GM23338 (cell line): Measurements from ENCODE around the gene ITGB6. TPM values are rescaled to one million over a fixed set of nuclear protein-coding genes. Genes with fewer than 3 reads are reported as not detected.

Experiments used
- ATAC-seq: fragments of 200-7000 bp; cut with Tn5 transposase; 3 replicates; pipeline ENCODE4 v1.9.1; 2020
- DNase-seq: peaks from one replicate; pipeline ENCODE4 v3.0.0-alpha.2; 2015; ENCODE audit warnings: low spot score
- H2AFZ ChIP-seq: fragments of 200-600 bp; sonication (generic); 2 replicates; pipeline ENCODE4 v1.8.0; 2016; ENCODE audit warnings: antibody characterized with exemption, mild to moderate bottlenecking, moderate library complexity
- H3F3A ChIP-seq: fragments of 200-600 bp; sonication (generic); replicated peaks from 2 replicates; pipeline ENCODE4 v1.8.0; 2017; ENCODE audit warnings: antibody characterized with exemption, mixed run types, low read depth
- H3K27ac ChIP-seq: fragments of 200-600 bp; sonication (generic); 2 replicates; pipeline ENCODE4 v1.6.1; 2016; ENCODE audit warnings: low read depth
- H3K27me3 ChIP-seq: fragments of 200-600 bp; sonication (generic); 2 replicates; pipeline ENCODE4 v1.8.0; 2016; ENCODE audit warnings: mild to moderate bottlenecking, mixed run types, moderate library complexity; ENCODE audit not compliant: insufficient read depth
- H3K36me3 ChIP-seq: fragments of 200-600 bp; sonication (generic); 2 replicates; pipeline ENCODE4 v1.8.0; 2016; ENCODE audit warnings: mild to moderate bottlenecking; ENCODE audit not compliant: insufficient read depth
- H3K4me1 ChIP-seq: fragments of 200-600 bp; sonication (generic); 2 replicates; pipeline ENCODE4 v1.8.0; 2016; ENCODE audit warnings: mild to moderate bottlenecking, moderate library complexity; ENCODE audit not compliant: insufficient read depth
- H3K4me2 ChIP-seq: fragments of 200-600 bp; sonication (generic); 2 replicates; pipeline ENCODE4 v1.7.1; 2017; ENCODE audit warnings: mixed run types
- H3K4me3 ChIP-seq: fragments of 200-600 bp; sonication (generic); 2 replicates; pipeline ENCODE4 v1.6.1; 2016; ENCODE audit warnings: mixed run types
- H3K79me2 ChIP-seq: fragments of 200-600 bp; sonication (generic); replicated peaks from 2 replicates; pipeline ENCODE4 v1.8.0; 2017; ENCODE audit warnings: mild to moderate bottlenecking; ENCODE audit not compliant: insufficient read depth
- H3K9me2 ChIP-seq: fragments of 200-600 bp; sonication (generic); 2 replicates; pipeline ENCODE4 v1.8.0; 2017; ENCODE audit not compliant: insufficient read depth
- H4K20me1 ChIP-seq: fragments of 200-600 bp; sonication (generic); replicated peaks from 2 replicates; pipeline ENCODE4 v1.8.0; 2017; ENCODE audit warnings: mild to moderate bottlenecking; ENCODE audit not compliant: insufficient read depth
- H3K27ac Mint-ChIP-seq: 2 replicates; pipeline ENCODE4 v1.8.0; 2020; ENCODE audit warnings: inconsistent platforms, mild to moderate bottlenecking, moderate library complexity, mixed read lengths
- H3K27me3 Mint-ChIP-seq: 3 replicates; pipeline ENCODE4 v1.8.0; 2022; ENCODE audit warnings: low read depth, mild to moderate bottlenecking, moderate library complexity, mixed read lengths, inconsistent platforms; ENCODE audit not compliant: insufficient read depth, poor library complexity
- H3K36me3 Mint-ChIP-seq: 3 replicates; pipeline ENCODE4 v1.8.0; 2021; ENCODE audit warnings: low read depth, mild to moderate bottlenecking, inconsistent platforms, moderate library complexity, mixed read lengths
- H3K4me1 Mint-ChIP-seq: 3 replicates; pipeline ENCODE4 v1.8.0; 2020; ENCODE audit warnings: mild to moderate bottlenecking, inconsistent platforms, mixed read lengths
- H3K4me3 Mint-ChIP-seq: 3 replicates; pipeline ENCODE4 v1.8.0; 2021; ENCODE audit warnings: moderate library complexity, mild to moderate bottlenecking, inconsistent platforms, mixed read lengths
- H3K9me3 Mint-ChIP-seq: 3 replicates; pipeline ENCODE4 v1.8.0; 2020; ENCODE audit warnings: moderate library complexity, mild to moderate bottlenecking, inconsistent platforms, mixed read lengths
- CREB1 ChIP-seq: fragments of 250-450 bp; sonication (Bioruptor Pico); IDR thresholded peaks from 2 replicates; pipeline ENCODE4 v1.5.0; 2020; ENCODE audit warnings: low read depth, mild to moderate bottlenecking, moderate library complexity
- CTCF ChIP-seq, 2 experiments: fragments of 200-600 bp in 1 of 2; sonication (generic) in 1 of 2; conservative IDR thresholded peaks; 2 replicates each; pipeline versions ENCODE4 v1.5.1 to v1.6.1; 2016 to 2017; ENCODE audit warnings: antibody characterized with exemption in 2 of 2, low read depth in 2 of 2, mild to moderate bottlenecking in 2 of 2, moderate library complexity in 1 of 2
- ETS1 ChIP-seq: IDR thresholded peaks from 2 replicates; pipeline ENCODE4 v1.6.1; 2016; ENCODE audit warnings: antibody characterized with exemption
- EZH2 ChIP-seq: fragments of 200-600 bp; sonication (generic); IDR thresholded peaks from one replicate; pipeline ENCODE4 v1.8.0; 2017; ENCODE audit warnings: antibody characterized with exemption, mild to moderate bottlenecking, low read depth; ENCODE audit not compliant: unreplicated experiment
- EZH2phosphoT487 ChIP-seq: fragments of 200-600 bp; sonication (generic); IDR thresholded peaks from one replicate; pipeline ENCODE4 v1.8.1; 2018; ENCODE audit warnings: antibody characterized with exemption; ENCODE audit not compliant: unreplicated experiment
- NANOG ChIP-seq: IDR thresholded peaks from 2 replicates; pipeline ENCODE4 v1.6.1; 2016; ENCODE audit warnings: antibody characterized with exemption, borderline replicate concordance
- POLR2AphosphoS5 ChIP-seq: IDR thresholded peaks from 2 replicates; pipeline ENCODE4 v1.6.1; 2016; ENCODE audit warnings: antibody characterized with exemption, low read depth
- REST ChIP-seq: IDR thresholded peaks from one replicate; pipeline ENCODE4 v1.6.1; 2018; ENCODE audit warnings: antibody characterized with exemption; ENCODE audit not compliant: unreplicated experiment
- STAT1 ChIP-seq: IDR thresholded peaks from one replicate; pipeline ENCODE4 v1.6.1; 2016; ENCODE audit warnings: antibody characterized with exemption; ENCODE audit not compliant: unreplicated experiment
- ZNF114 ChIP-seq: fragments of 250-450 bp; sonication (Bioruptor Pico); IDR thresholded peaks from 2 replicates; pipeline ENCODE4 v1.5.0; 2020; ENCODE audit warnings: mild to moderate bottlenecking, moderate library complexity
- ZNF331 ChIP-seq: fragments of 250-450 bp; sonication (Bioruptor Pico); IDR thresholded peaks from 2 replicates; pipeline ENCODE4 v1.5.0; 2020; ENCODE audit warnings: low read depth, mild to moderate bottlenecking, moderate library complexity
- ZNF462 ChIP-seq: fragments of 250-450 bp; sonication (Bioruptor Pico); IDR thresholded peaks from 2 replicates; pipeline ENCODE4 v1.5.0; 2020; ENCODE audit warnings: mild to moderate bottlenecking, moderate library complexity
- polyA plus RNA-seq: library from polyadenylated mRNA; unstranded; fragments of >200 nt; fragmentation: Nextera tagmentation; extraction: Ambion mirVana; gene quantifications from 2 replicates; pipeline ENCODE4 v1.2.1, GENCODE V29; 2016
- total RNA-seq: library from RNA; depleted of rRNA; stranded (reverse); fragments of >200 nt; shearing (Covaris generic); gene quantifications from 2 replicates; pipeline ENCODE4 v1.2.3, GENCODE V29; 2014

Gene ITGB6
- total and polyA plus RNA-seq, 2 experiments from 2014 or later: not detected

- Mint-ChIP-seq H3K4me3 (no peak overlapping the region), H3K27ac (no peak overlapping the region), H3K27me3 (no peaks in the 10 kb centered on the region), H3K36me3 (no peaks in the 10 kb centered on the region), H3K4me1 (no peaks in the 10 kb centered on the region; the same call in 2 of the 3 replicates), H3K9me3 (no peaks in the 10 kb centered on the region)
- Histone ChIP-seq H3K4me2 (no peak overlapping the region), H3K9me2 (no peaks in the 10 kb centered on the region), H3K27ac (no peak overlapping the region), H3K79me2 (no peaks in the 10 kb centered on the region), H3K4me1 (no peaks in the 10 kb centered on the region), H3K36me3 (no peaks in the 10 kb centered on the region), H3K4me3 (no peak overlapping the region), H4K20me1 (no peaks in the 10 kb centered on the region), H2AFZ (no peak overlapping the region), H3K27me3 (no peaks in the 10 kb centered on the region), H3F3A (no peaks in the 10 kb centered on the region)
- TF ChIP-seq ZNF114 (no peak), POLR2AphosphoS5 (no peak), ZNF331 (CRISPR knock-in tag) (no peak), CTCF (conservative IDR thresholded peaks at IDR 0.05; ENCODE audit: low read depth in 2 of 2) (no peak), CREB1 (CRISPR knock-in tag) (no peak), STAT1 (no peak), ETS1 (no peak), EZH2 (no peak), ZNF462 (no peak), EZH2phosphoT487 (no peak), NANOG (no peak), REST (no peak)
- ATAC-seq: no peak
- no peak for DNase-seq
Observed at GRCh38 chr2:160229591-160229990, 29.5 kb upstream of the ITGB6 start.
